ENCODE measurements around the gene PIWIL4. TPM values are rescaled to one million over a fixed set of nuclear protein-coding genes. Genes with fewer than 3 reads are reported as not detected.
"Not testable (repeated sequence)": the region's sequence is repeated elsewhere in the genome, so short reads cannot be mapped to it uniquely, and the experiment has no call there.

The PIWIL4 gene
- total and polyA plus RNA-seq, 7 experiments from 2014 or later: 0.59 to 3.1 (median 1.2) TPM

- POLR2A ChIA-PET; CTCF ChIA-PET; H3K9me3 ChIP-seq (ENCODE audit: control insufficient read depth in 2 of 3, low read length in 3 of 3); ATAC-seq; H3K36me3 ChIP-seq (ENCODE audit: control insufficient read depth in 2 of 3, insufficient read depth in 3 of 3, low read length in 3 of 3); intact Hi-C loops (cut with micrococcal nuclease); H3K27ac ChIP-seq (ENCODE audit: low read depth, low read length); H3K4me1 ChIP-seq (ENCODE audit: control insufficient read depth in 2 of 2, insufficient read depth in 2 of 2, low read length in 2 of 2); H3K4me3 Mint-ChIP-seq; H3K4me3 ChIP-seq (ENCODE audit: low read length); H3K27ac Mint-ChIP-seq; H3K27me3 ChIP-seq (ENCODE audit: control insufficient read depth in 2 of 2, insufficient read depth in 2 of 2, low read length in 2 of 2); H3K4me1 Mint-ChIP-seq; DNase-seq: not testable (repeated sequence)
- Mint-ChIP-seq H3K27me3 (peaks cover 6 to 18% (median 13%) of the 10 kb centered on the region in 5 donors), H3K36me3 (peaks cover 2 to 12% (median 7%) of the 10 kb centered on the region in 5 donors), H3K9me3 (peaks cover 4 to 15% (median 6%) of the 10 kb centered on the region in 11 donors)
Observed at GRCh38 chr11:94627003-94627560, 59.9 kb downstream of the PIWIL4 start.

DNA sequence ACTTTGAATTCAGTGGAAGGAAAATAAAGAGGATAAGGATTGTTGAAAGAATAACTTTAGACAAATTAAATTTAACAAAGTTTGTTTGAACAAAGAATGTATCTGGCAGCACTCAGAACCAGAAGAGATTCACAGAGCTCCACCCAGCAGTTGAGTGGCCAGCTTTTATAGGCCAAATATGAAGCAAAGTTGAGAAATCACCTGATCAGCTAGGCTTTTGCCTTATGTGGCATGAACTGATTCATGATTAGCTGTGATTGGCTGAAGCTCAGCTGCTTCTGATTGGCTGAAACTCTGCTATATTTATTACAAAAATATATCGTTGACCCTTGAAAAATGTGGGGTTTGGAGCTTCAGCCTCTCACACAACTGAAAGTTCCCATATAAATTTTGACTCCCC is 62.6 kb downstream of the PIWIL4 start:
- ChIA-PET CTCF (no interaction called here), POLR2A (no interaction called here)
- no peak overlapping the region for H3K27ac Mint-ChIP-seq
- intact Hi-C loops (cut with micrococcal nuclease): no loop called here
- H3K27ac ChIP-seq (ENCODE audit: low read depth, low read length): no peak overlapping the region
- H3K4me3 Mint-ChIP-seq: no peak overlapping the region
- DNase-seq: no peak
- no peaks in the 10 kb centered on the region for H3K4me1 Mint-ChIP-seq
- peaks cover 6 to 18% (median 13%) of the 10 kb centered on the region in 5 donors for H3K27me3 Mint-ChIP-seq
- H3K9me3 ChIP-seq (ENCODE audit: control insufficient read depth in 2 of 3, low read length in 3 of 3): no peaks in the 10 kb centered on the region
- H3K4me3 ChIP-seq (ENCODE audit: low read length): no peak overlapping the region
- no peaks in the 10 kb centered on the region for H3K27me3 ChIP-seq (ENCODE audit: control insufficient read depth in 2 of 2, insufficient read depth in 2 of 2, low read length in 2 of 2)
- ATAC-seq: no peak
- H3K4me1 ChIP-seq (ENCODE audit: control insufficient read depth in 2 of 2, insufficient read depth in 2 of 2, low read length in 2 of 2): no peaks in the 10 kb centered on the region
- peaks cover 4 to 15% (median 8%) of the 10 kb centered on the region in 11 donors for H3K9me3 Mint-ChIP-seq
- H3K36me3 Mint-ChIP-seq: peaks cover 2 to 12% (median 7%) of the 10 kb centered on the region in 5 donors
- H3K36me3 ChIP-seq (ENCODE audit: control insufficient read depth in 2 of 3, insufficient read depth in 3 of 3, low read length in 3 of 3): no peaks in the 10 kb centered on the region

- no peak overlapping the region for H3K27ac ChIP-seq (ENCODE audit: low read depth, low read length)
- H3K9me3 ChIP-seq (ENCODE audit: control insufficient read depth in 2 of 3, low read length in 3 of 3): no peaks in the 10 kb centered on the region
- no peak overlapping the region for H3K4me3 Mint-ChIP-seq
- ChIA-PET CTCF (no interaction called here), POLR2A (no interaction called here)
- H3K4me1 Mint-ChIP-seq: no peaks in the 10 kb centered on the region
- H3K9me3 Mint-ChIP-seq: peaks cover 4 to 15% (median 8%) of the 10 kb centered on the region in 11 donors
- no peak overlapping the region for H3K27ac Mint-ChIP-seq
- H3K4me3 ChIP-seq (ENCODE audit: low read length): no peak overlapping the region
- ATAC-seq: no peak
- H3K27me3 Mint-ChIP-seq: peaks cover 6 to 15% (median 13%) of the 10 kb centered on the region in 5 donors
- DNase-seq: no peak
- H3K4me1 ChIP-seq (ENCODE audit: control insufficient read depth in 2 of 2, insufficient read depth in 2 of 2, low read length in 2 of 2): no peaks in the 10 kb centered on the region
- H3K36me3 ChIP-seq (ENCODE audit: control insufficient read depth in 2 of 3, insufficient read depth in 3 of 3, low read length in 3 of 3): no peaks in the 10 kb centered on the region
- H3K36me3 Mint-ChIP-seq: peaks cover under 1 to 12% (median 7%) of the 10 kb centered on the region in 5 donors
- no peaks in the 10 kb centered on the region for H3K27me3 ChIP-seq (ENCODE audit: control insufficient read depth in 2 of 2, insufficient read depth in 2 of 2, low read length in 2 of 2)
- intact Hi-C loops (cut with micrococcal nuclease): no loop called here
Observed at GRCh38 chr11:94630221-94630620, 63.1 kb downstream of the PIWIL4 start.

- H3K4me1 ChIP-seq (ENCODE audit: control insufficient read depth in 2 of 2, insufficient read depth in 2 of 2, low read length in 2 of 2): no peaks in the 10 kb centered on the region
- H3K36me3 ChIP-seq (ENCODE audit: control insufficient read depth in 2 of 3, insufficient read depth in 3 of 3, low read length in 3 of 3): no peaks in the 10 kb centered on the region
- peaks cover 0 to 4% (median 2%) of the 10 kb centered on the region in 11 donors for H3K9me3 Mint-ChIP-seq
- ATAC-seq (no peak), DNase-seq (no peak)
- no peaks in the 10 kb centered on the region for H3K27me3 ChIP-seq (ENCODE audit: control insufficient read depth in 2 of 2, insufficient read depth in 2 of 2, low read length in 2 of 2)
- H3K27ac Mint-ChIP-seq: no peak overlapping the region
- H3K4me1 Mint-ChIP-seq: peaks cover 0 to 3% (median 0%) of the 10 kb centered on the region in 7 donors
- intact Hi-C loops (cut with micrococcal nuclease): no loop called here
- H3K27ac ChIP-seq (ENCODE audit: low read depth, low read length): no peak overlapping the region
- H3K9me3 ChIP-seq (ENCODE audit: control insufficient read depth in 2 of 3, low read length in 3 of 3): no peaks in the 10 kb centered on the region
- peaks cover 0 to 3% (median 0%) of the 10 kb centered on the region in 5 donors for H3K36me3 Mint-ChIP-seq
- H3K4me3 Mint-ChIP-seq: no peak overlapping the region
- ChIA-PET CTCF (no interaction called here), POLR2A (no interaction called here)
- H3K27me3 Mint-ChIP-seq: peaks cover under 1 to 4% (median 4%) of the 10 kb centered on the region in 5 donors
- H3K4me3 ChIP-seq (ENCODE audit: low read length): no peak overlapping the region
Observed at GRCh38 chr11:94632356-94632755, 65.2 kb downstream of the PIWIL4 start.

DNA sequence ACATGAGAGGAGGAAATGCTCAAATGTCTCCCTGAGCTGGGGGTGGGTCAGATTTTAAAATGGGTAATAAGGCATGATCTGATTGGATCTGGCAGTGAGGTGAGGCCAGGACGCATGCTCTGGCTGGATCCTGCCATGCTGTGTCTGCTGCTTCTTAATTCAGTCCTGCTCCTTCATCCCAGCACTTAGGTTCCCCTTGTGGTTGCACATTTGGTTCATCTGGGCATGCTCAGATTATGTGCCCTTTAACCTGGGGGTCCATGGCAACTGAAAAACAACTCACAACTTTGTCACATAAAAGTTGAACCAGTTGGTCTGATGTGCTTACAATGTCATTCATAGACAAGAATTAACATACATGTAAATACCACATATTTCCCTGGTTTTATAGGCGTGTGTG is 67.9 kb downstream of the PIWIL4 start:
- Histone ChIP-seq H3K4me1 (ENCODE audit: control insufficient read depth in 2 of 2, insufficient read depth in 2 of 2, low read length in 2 of 2) (no peaks in the 10 kb centered on the region), H3K27me3 (ENCODE audit: control insufficient read depth in 2 of 2, insufficient read depth in 2 of 2, low read length in 2 of 2) (no peaks in the 10 kb centered on the region), H3K27ac (ENCODE audit: low read depth, low read length) (no peak overlapping the region), H3K9me3 (ENCODE audit: control insufficient read depth in 2 of 3, low read length in 3 of 3) (no peaks in the 10 kb centered on the region), H3K4me3 (ENCODE audit: low read length) (no peak overlapping the region), H3K36me3 (ENCODE audit: control insufficient read depth in 2 of 3, insufficient read depth in 3 of 3, low read length in 3 of 3) (no peaks in the 10 kb centered on the region)
- H3K4me1 Mint-ChIP-seq: peaks cover 0 to 15% (median 13%) of the 10 kb centered on the region in 7 donors
- no peak for ATAC-seq
- POLR2A ChIA-PET: no interaction called here
- no peak for DNase-seq
- peaks cover 0 to 2% (median 0%) of the 10 kb centered on the region in 5 donors for H3K27me3 Mint-ChIP-seq
- intact Hi-C loops (cut with micrococcal nuclease): no loop called here
- H3K9me3 Mint-ChIP-seq: peaks cover 0 to 2% (median 0%) of the 10 kb centered on the region in 11 donors
- CTCF ChIA-PET: no interaction called here
- no peaks in the 10 kb centered on the region for H3K36me3 Mint-ChIP-seq
- no peak overlapping the region for H3K27ac Mint-ChIP-seq
- H3K4me3 Mint-ChIP-seq: no peak overlapping the region

GRCh38 chr11:94636388-94636949 is 69.3 kb downstream of the PIWIL4 start:
- no peaks in the 10 kb centered on the region for H3K27me3 ChIP-seq (ENCODE audit: control insufficient read depth in 2 of 2, insufficient read depth in 2 of 2, low read length in 2 of 2)
- no peaks in the 10 kb centered on the region for H3K9me3 ChIP-seq (ENCODE audit: control insufficient read depth in 2 of 3, low read length in 3 of 3)
- no peaks in the 10 kb centered on the region for H3K36me3 Mint-ChIP-seq
- ChIA-PET CTCF (interaction anchor here (0.5 kb wide), 1 partner anchor 13 kb away, joined by 3 read pairs; no protein-coding TSS in a partner anchor), POLR2A (no interaction called here)
- H3K27ac Mint-ChIP-seq: no peak overlapping the region
- H3K9me3 Mint-ChIP-seq: peaks cover 0 to 2% (median 0%) of the 10 kb centered on the region in 11 donors
- no peak overlapping the region for H3K4me3 ChIP-seq (ENCODE audit: low read length)
- no peak for DNase-seq
- intact Hi-C loops (cut with micrococcal nuclease): loop anchor here in 1 of 2 donors (2.0 kb wide), 1 partner anchor 14 kb away; no protein-coding TSS in a partner anchor
- no peaks in the 10 kb centered on the region for H3K36me3 ChIP-seq (ENCODE audit: control insufficient read depth in 2 of 3, insufficient read depth in 3 of 3, low read length in 3 of 3)
- ATAC-seq: no peak
- H3K27ac ChIP-seq (ENCODE audit: low read depth, low read length): no peak overlapping the region
- no peaks in the 10 kb centered on the region for H3K27me3 Mint-ChIP-seq
- H3K4me1 Mint-ChIP-seq: peaks cover 0 to 20% (median 14%) of the 10 kb centered on the region in 7 donors
- no peak overlapping the region for H3K4me3 Mint-ChIP-seq
- H3K4me1 ChIP-seq (ENCODE audit: control insufficient read depth in 2 of 2, insufficient read depth in 2 of 2, low read length in 2 of 2): no peaks in the 10 kb centered on the region

All from naive thymus-derived CD4-positive, alpha-beta T cell (primary cell).